GM18505 (cell line): ENCODE measurements around the gene G6PC2.
"Not testable (repeated sequence)": the region's sequence is repeated elsewhere in the genome, so short reads cannot be mapped to it uniquely, and the experiment has no call there.

Source experiments
- ATAC-seq: cut with Tn5 transposase; IDR thresholded peaks from one replicate; pipeline ENCODE4 v1.9.1; 2021; ENCODE audit not compliant: unreplicated experiment
- POLR2A ChIP-seq: IDR thresholded peaks from 4 replicates; pipeline ENCODE4 v1.6.1; 2011; ENCODE audit warnings: borderline replicate concordance; ENCODE audit not compliant: insufficient read depth, insufficient read length; ENCODE audit errors: extremely low read depth

The G6PC2 gene

DNA sequence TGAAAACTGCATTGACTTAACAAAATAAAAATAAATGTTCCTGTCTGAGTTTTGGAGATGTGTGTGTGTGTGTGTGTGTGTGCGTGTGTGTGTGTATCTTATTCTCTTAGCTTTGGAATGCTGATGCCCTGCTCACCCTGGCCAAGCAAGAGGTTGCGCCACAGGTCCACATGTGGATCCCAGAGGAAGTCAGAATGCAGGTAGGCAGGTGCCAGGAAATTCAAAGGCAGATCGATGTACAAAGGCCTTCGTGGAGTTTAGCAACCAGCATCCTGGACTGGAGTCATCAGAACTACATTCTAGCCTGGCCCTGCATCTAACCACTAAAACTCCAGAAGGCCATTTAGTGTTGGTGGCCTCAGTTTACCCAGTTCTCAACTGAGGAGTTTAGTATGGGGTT, 12.4 kb downstream of the G6PC2 start:
- no peak for TF ChIP-seq POLR2A
- ATAC-seq: no peak

DNA sequence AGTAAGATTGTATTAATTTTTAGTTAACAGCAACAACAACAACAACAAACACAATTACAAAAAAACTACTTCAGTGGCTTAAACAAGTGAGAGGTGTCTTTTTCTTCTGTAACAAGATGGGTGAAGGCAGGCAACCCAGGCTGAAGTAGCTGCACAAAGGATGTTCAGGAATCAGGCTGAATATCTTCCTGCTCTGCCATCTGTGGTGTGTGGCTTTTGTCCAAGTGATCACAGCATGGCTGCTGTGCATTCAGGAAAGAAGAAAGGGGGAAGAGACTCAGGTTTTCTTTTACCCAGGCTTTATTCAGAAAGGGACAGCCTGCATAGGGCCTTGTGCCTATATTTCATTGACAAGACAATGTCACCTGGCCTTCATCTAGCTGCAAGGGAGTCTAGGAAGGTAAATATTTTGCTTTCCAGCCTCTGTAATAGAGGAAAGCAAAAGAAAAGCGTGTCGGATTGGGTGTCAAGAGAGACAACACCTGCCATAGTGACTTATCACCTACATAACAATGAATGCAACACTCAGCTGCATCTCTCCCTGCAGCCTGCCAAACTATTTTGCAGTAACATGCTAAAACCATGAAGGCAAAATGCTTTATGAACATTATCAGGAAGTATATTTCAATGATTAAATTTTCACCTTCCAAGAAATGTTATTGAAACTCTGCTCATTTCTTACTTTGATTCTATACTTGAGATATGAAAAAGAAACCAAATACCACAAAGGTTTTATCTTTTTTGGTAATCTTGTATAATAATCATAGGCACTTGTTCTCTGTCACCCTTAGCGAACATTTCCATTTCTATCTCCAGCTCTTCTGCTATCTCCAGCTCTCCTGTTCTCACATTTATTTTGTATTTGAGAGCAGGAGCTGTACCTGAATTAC, 14.6 kb downstream of the G6PC2 start:
- no peak for ATAC-seq
- TF ChIP-seq POLR2A: no peak

DNA sequence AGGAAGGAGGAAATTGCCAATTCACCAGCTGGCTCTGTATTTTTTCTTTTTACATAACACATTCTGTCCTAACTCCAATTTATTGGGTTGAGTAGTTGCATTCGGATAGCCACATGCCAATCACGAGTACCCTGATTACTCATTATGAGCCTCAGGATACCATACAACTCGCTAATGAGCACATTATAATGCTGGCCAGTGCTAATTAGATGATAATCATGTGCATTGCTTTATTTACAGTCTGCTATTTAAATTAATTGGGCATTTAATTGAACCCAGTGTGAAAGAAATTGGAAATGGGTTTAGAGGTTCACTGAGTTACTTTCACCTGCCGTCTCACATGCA, 15.2 kb downstream of the G6PC2 start:
- TF ChIP-seq POLR2A: no peak

DNA sequence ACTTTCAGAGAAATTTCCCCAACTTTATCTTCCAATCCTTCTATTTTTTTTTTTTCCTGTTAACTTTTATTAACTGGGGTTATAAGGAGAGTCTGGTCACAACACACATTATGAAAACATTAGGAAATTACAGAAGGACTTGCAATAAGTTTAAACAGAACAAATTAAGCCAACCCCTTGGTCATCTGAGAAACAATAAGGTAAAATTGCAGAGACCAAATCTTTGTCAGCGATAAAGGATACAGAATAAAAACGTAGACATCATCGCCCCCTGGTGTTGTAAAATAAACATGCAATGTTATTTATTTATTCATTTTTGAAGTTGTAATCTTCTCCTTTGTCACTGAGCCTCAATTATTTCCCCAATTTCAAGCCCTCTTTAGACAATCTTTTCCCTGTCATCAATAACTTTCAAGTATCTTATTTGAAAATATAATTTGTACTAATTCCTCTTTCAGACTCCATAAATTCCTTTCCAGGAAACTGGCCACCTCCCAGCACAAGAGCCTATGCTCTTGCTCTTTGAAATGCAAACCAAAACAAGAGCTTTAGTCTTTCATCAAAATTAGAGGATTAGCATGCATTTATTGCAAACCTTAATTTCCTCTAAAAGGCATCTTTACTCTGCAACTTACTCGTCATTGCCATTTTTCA, 19.5 kb downstream of the G6PC2 start:
- no peak for ATAC-seq
- no peak for TF ChIP-seq POLR2A

More for the DNA sequence above, 15.2 kb downstream of the G6PC2 start:
- ATAC-seq: no peak

DNA sequence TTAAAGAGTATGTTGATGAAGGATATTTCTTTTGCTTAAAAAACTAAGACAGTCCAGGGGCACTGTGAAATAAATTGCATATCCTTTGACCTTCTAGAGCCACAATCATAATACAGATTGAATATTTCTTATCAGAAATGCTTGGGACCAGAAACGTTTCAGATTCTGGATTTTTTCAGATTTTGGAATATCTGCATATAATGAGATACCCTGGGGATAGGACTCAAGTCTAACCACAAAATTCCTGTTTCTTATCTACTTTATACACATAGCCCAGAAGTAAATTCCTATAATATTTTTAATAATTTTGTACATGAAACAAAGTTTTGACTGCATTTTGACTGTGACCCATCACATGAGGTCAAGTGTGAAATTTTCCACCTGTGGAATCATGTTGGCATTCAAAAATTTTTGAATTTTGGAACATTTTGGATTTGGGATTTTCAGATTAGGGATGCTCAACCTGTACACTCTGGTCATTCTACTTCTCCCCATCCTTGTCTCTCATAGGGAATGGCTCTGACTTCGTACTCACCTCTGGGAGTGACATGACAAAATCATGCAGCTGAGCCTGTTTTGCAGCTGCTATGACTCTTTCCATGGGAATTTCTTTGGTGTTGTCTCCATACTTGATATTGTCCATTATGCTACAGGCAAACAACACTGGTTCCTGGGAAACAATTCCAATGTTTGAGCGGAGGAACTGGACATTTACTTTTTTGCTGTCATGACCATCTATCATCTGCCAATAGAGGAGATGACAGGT, 25.7 kb downstream of the G6PC2 start:
- ATAC-seq: no peak
- TF ChIP-seq POLR2A: no peak

DNA sequence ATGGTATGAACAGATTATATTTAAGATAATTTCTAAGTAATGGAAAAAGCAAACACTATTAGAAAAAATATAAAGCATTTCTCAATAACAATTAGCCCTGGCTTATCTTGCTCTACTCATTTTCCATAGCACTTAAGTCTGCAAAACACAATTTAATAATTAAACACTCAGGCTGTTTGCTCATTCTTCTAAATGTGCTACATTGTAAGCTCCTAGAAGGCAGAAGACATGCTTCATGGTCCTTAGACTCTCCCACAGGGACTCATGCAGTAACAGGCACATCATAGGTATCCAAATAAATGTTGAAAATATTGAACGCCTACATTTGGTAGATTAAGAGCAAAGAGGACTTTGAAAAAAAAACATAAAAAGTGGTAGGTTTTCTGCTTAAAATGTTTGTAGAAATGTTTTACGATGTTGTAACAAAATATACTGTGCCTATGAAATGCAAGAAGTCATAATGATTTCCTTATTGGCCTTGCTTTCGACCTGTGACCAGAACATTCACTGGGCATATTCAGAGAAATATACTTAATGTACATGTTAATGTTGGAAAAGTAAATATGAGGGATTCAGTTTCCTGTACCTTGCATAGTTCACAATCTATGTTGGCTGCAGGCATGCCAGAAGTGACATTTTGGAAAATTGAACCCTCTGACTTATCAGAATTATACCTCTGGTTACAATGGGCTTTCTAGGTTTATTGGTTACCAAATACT, 27.2 kb downstream of the G6PC2 start:
- no peak for ATAC-seq
- no peak for TF ChIP-seq POLR2A

DNA sequence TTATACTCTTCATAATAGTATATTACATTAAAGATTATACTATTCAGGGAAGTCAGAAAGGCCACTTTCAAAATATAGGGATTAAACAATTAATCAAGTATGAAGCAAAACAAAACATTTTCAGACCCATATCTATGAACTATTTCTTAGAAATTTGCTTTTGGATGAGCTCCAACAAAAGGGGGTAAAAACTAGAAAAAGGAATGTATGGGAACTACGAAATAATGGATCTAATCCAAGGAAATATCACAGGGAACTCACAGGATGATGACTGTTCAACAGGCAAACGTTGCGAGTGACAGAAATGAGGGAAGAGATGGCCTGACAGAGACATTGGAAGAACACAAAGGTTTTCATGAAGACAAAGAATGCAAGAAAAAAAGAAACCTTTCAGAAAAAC, 27.9 kb downstream of the G6PC2 start:
- no peak for ATAC-seq
- no peak for TF ChIP-seq POLR2A

DNA sequence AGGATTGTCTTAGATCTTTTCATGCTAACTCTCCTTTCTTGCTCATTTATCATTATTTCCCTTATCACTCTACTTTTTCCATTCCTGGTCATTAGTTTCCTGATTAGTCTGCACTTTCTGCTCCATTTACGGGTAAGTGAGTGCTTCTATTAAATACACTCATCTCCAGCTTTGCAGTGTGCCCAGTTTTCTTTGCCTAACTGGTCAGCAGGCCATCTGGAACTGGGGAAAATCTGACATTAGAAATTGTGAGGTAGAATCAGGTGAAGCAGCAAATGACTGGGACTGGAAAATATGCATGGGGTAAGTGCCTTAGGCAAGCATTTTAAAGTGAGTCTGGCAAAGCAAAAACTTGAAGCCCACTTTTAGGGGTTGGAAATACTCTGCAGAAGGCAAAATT, 29.2 kb downstream of the G6PC2 start:
- ATAC-seq: no peak
- TF ChIP-seq POLR2A: no peak

DNA sequence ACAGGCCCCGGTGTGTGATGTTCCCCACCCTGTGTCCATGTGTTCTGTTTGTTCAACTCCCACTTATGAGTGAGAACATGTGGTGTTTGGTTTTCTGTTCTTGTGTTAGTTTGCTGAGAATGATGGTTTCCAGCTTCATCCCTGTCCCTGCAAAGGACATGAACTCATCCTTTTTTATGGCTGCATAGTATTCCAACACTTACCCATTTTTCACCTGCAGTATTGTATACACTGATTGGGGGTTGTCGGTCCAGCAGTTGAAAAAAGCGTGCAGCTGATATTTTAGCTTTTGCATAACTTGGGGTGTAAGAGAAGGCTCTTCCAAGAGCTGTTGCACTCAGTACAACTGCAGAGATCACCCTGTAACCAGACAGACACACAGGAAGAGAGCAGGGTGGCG, 31.1 kb downstream of the G6PC2 start:
- ATAC-seq: not testable (repeated sequence)

DNA sequence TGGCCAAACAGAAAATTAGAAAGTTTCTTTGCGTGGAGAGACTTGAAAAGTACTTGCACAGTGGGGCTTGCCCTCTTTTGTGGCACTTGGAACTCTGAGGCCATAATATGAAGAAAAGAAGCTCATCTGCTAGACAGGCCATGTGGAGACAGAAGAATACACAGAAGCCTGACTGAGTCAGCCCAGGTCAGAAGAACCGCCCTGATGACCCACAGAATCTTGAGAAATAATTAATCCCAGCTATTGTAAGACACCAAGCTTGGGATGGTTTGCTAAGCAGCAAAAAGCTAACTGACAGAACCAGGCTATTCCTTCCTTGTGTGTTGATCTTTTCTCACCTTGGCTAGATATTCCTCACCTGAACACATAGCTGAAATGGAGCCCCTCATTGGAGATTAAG, 33.7 kb downstream of the G6PC2 start:
- no peak for TF ChIP-seq POLR2A
- ATAC-seq: no peak

DNA sequence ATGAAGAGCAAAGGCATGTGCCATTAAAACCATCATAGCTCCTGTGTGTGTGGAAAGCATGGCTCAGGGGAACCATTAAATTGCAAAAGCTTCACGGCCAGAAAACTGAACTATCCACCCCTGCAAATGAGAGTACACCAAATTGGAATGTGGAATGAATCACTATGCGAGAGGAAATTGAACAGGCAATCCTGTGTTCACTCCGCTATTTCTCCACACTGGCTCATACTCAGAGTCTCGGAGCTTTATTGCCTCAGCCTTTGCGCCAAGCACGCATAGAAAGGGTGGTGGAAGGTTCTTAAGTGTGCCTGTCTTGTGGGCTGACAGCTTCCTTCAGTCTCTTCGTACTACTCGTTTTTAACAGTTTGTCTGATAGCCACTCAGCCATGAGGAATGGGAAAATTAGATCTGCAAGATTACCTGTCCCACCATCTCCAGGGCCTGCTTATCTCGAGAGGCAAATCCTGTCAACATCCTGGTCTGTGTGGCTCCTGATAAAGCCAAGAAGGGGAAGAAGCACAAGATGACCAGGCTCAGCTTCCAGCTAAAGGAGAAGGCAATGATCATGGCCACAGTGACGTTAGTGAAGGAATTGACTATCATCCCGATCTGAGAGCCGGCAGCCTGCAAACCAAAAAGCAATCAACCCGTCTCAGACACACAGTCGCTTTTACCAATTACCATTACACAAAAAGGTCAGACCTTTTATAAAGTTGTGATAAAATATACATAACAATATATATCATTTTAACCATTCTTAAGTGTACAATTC, 34.9 kb downstream of the G6PC2 start:
- no peak for TF ChIP-seq POLR2A
- no peak for ATAC-seq

DNA sequence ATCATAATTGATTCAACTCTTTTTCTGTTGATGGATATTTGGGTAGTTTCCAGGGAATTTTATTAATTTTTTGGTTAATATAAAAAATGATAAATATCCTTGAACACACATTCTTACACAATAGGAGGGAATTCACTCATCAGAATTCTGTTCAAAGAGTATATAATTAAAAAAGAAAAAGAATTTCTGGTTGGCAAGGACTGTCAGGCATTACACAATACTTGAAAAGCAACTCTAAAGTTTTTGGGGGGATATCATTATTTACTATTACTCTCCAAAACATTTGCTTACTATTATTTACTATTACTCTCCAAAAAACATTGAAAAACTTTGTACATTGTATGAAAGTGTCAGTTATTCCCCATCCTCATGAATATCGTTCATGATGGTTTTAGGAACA, 38.0 kb downstream of the G6PC2 start:
- no peak for TF ChIP-seq POLR2A
- ATAC-seq: no peak
